WTC11 (cell line): ENCODE measurements around the gene PC. TPM values are rescaled to one million over a fixed set of nuclear protein-coding genes. Genes with fewer than 3 reads are reported as not detected.

Source experiments
- ATAC-seq: fragments of 200-7000 bp; cut with Tn5 transposase; 2 replicates; pipeline ENCODE4 v1.10.0; 2021; ENCODE audit warnings: mild to moderate bottlenecking, moderate library complexity
- CTCF ChIA-PET: fragments of 300-600 bp; sonication (Branson Sonifier 250); formaldehyde crosslinking; loops from one replicate; lab custom pipeline; 2021; ENCODE audit warnings: antibody characterized with exemption; lab: Charles Lee
- POLR2A ChIA-PET: fragments of 350-600 bp; sonication (Branson Sonifier 250); formaldehyde crosslinking; loops from one replicate; lab custom pipeline; 2021; ENCODE audit warnings: antibody characterized with exemption; lab: Charles Lee
- DNase-seq: peaks from one replicate; pipeline ENCODE4 v3.0.0; 2021; ENCODE audit warnings: low spot score
- H3K27ac Mint-ChIP-seq: 2 replicates; pipeline ENCODE4 v1.8.0; 2021; ENCODE audit warnings: mixed read lengths
- H3K27me3 Mint-ChIP-seq: 2 replicates; pipeline ENCODE4 v1.8.0; 2021; ENCODE audit warnings: low read depth, mild to moderate bottlenecking, moderate library complexity, mixed read lengths
- H3K36me3 Mint-ChIP-seq: 2 replicates; pipeline ENCODE4 v1.8.0; 2021; ENCODE audit warnings: mixed read lengths
- H3K4me1 Mint-ChIP-seq: 2 replicates; pipeline ENCODE4 v1.8.0; 2022; ENCODE audit warnings: mixed read lengths
- H3K4me3 Mint-ChIP-seq: 2 replicates; pipeline ENCODE4 v1.8.0; 2021; ENCODE audit warnings: mild to moderate bottlenecking, moderate library complexity, mixed read lengths
- H3K9me3 Mint-ChIP-seq: 2 replicates; pipeline ENCODE4 v1.8.0; 2021; ENCODE audit warnings: mixed read lengths
- AFF4 ChIP-seq: sonication (generic); formaldehyde crosslinking; IDR thresholded peaks from 2 replicates; pipeline ENCODE4 v1.8.1; 2023; ENCODE audit warnings: mild to moderate bottlenecking, missing genetic modification reagents, borderline replicate concordance
- E2F1 ChIP-seq: sonication (generic); formaldehyde crosslinking; IDR thresholded peaks from 2 replicates; pipeline ENCODE4 v1.8.0; 2022; ENCODE audit warnings: mild to moderate bottlenecking, missing genetic modification reagents
- EMX1 ChIP-seq: fragments of 250-450 bp; sonication (Bioruptor Pico); IDR thresholded peaks from 2 replicates; pipeline ENCODE4 v1.8.0; 2021; ENCODE audit warnings: mild to moderate bottlenecking
- FOXJ3 ChIP-seq: sonication (generic); formaldehyde crosslinking; IDR thresholded peaks from 2 replicates; pipeline ENCODE4 v1.9.0; 2021; ENCODE audit warnings: missing genetic modification reagents, mild to moderate bottlenecking, borderline replicate concordance
- GTF2I ChIP-seq: fragments of 250-450 bp; sonication (Bioruptor Pico); conservative IDR thresholded peaks from 2 replicates; pipeline ENCODE4 v1.4.0; 2021; ENCODE audit warnings: mild to moderate bottlenecking
- IRF1 ChIP-seq: sonication (generic); formaldehyde crosslinking; IDR thresholded peaks from 2 replicates; pipeline ENCODE4 v1.8.0; 2023; ENCODE audit warnings: missing genetic modification reagents
- JUN ChIP-seq: sonication (generic); formaldehyde crosslinking; IDR thresholded peaks from 2 replicates; pipeline ENCODE4 v1.8.0; 2023; ENCODE audit warnings: mild to moderate bottlenecking, missing genetic modification reagents
- MAX ChIP-seq: sonication (generic); formaldehyde crosslinking; IDR thresholded peaks from 2 replicates; pipeline ENCODE4 v1.8.0; 2022; ENCODE audit warnings: mild to moderate bottlenecking, missing genetic modification reagents
- NFE2L1 ChIP-seq: sonication (generic); formaldehyde crosslinking; IDR thresholded peaks from 2 replicates; pipeline ENCODE4 v1.8.1; 2023; ENCODE audit warnings: missing genetic modification reagents
- NR2C2 ChIP-seq: sonication (generic); formaldehyde crosslinking; IDR thresholded peaks from 2 replicates; pipeline ENCODE4 v1.8.0; 2022; ENCODE audit warnings: mild to moderate bottlenecking, missing genetic modification reagents
- ZMAT4 ChIP-seq: fragments of 250-450 bp; sonication (Bioruptor Pico); IDR thresholded peaks from 2 replicates; pipeline ENCODE4 v1.9.0; 2021; ENCODE audit warnings: mild to moderate bottlenecking
- ZNF317 ChIP-seq: sonication (generic); formaldehyde crosslinking; IDR thresholded peaks from 2 replicates; pipeline ENCODE4 v1.8.1; 2023; ENCODE audit warnings: low read depth, mild to moderate bottlenecking, moderate library complexity, missing genetic modification reagents, borderline replicate concordance
- total RNA-seq: library from RNA; stranded (reverse); gene quantifications from 3 replicates; pipeline ENCODE4 v1.2.3, GENCODE V29; 2021
- TF ChIP-seq, protein P1 (sequence below): fragments of 250-450 bp; sonication (Bioruptor Pico); conservative IDR thresholded peaks from 2 replicates; pipeline ENCODE4 v1.9.0; 2021; ENCODE audit warnings: mild to moderate bottlenecking
- TF ChIP-seq, protein P2 (sequence below): sonication (generic); formaldehyde crosslinking; conservative IDR thresholded peaks from 2 replicates; pipeline ENCODE4 v1.8.1; 2022; ENCODE audit warnings: mild to moderate bottlenecking, missing genetic modification reagents
- TF ChIP-seq, protein P3 (sequence below): sonication (generic); formaldehyde crosslinking; IDR thresholded peaks from 2 replicates; pipeline ENCODE4 v1.8.1; 2023; ENCODE audit warnings: mild to moderate bottlenecking, moderate library complexity, missing genetic modification reagents

The PC gene
- total RNA-seq, 1 experiment from 2014 or later: 27.2 TPM

- TF ChIP-seq, protein P1, sequence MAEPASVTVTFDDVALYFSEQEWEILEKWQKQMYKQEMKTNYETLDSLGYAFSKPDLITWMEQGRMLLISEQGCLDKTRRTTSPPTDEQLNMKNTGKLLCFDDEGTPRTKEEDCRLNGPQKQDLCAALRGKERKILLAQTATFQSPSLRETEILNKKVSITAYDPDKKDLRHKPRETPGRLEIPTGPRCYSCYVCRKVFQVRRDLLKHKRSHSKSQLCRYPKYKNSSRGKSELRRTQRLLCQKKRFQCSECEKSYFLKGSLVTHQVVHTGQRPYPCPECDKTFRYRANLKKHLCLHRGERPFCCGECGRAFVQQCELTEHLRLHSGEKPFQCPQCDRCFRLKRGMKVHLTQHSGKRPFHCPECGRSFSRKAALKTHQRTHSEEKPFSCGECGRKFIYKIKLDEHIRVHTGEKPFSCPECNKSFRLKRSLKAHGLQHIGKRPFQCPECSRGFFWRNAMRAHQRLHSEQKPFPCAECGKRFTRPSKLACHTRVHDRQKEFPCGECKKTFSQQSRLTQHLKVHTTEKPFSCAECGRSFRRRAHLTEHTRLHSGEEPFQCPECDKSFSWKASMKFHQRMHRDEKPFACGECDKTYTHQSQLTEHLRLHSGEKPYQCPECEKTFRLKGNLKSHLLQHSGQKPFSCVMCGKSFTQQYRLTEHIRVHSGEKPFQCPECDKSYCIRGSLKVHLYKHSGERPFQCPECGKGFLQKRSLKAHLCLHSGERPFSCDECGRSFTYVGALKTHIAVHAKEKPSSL (CRISPR knock-in tag): no peak
- TF ChIP-seq IRF1 (CRISPR knock-in tag) (no peak), NFE2L1 (CRISPR knock-in tag) (no peak)
These were observed 20.0 kb upstream of the PC start (continued) for GRCh38 chr11:66978229-66978628.

DNA sequence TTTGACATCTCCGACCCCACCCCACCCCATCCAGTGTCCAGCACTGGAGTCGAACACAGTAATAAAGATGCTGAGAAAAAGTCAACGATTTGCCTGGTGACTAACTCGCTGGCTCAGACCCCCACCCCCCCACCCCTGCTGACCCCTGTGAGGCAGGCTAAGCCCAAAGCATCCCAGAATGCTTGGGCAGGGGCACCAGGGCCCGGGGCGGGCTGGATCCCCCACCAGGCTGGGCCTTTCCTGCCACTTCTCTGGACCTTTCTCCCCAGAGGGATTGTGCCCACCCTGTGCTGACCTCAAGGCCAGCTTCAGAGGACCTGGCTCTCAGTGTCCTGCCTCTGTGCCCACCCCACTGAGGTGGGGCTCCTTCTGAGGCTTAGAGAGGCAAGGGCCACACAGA lies 18.7 kb upstream of the PC start:
- DNase-seq: no peak
- Mint-ChIP-seq H3K4me1 (peaks cover 11% of the 10 kb centered on the region), H3K4me3 (no peak overlapping the region), H3K9me3 (peaks cover 8% of the 10 kb centered on the region), H3K27me3 (no peaks in the 10 kb centered on the region), H3K27ac (no peak overlapping the region), H3K36me3 (no peaks in the 10 kb centered on the region)
- no peak for ATAC-seq
- ChIA-PET POLR2A (no interaction called here), CTCF (interaction anchor here (0.8 to 4.8 kb wide), 9 partner anchors 19 to 124 kb away, joined by 3 to 29 read pairs (median 13); partner anchors contain the start of genes PC and SYT12)
- TF ChIP-seq NFE2L1 (CRISPR knock-in tag): no peak
- TF ChIP-seq JUN (CRISPR knock-in tag): no peak

DNA sequence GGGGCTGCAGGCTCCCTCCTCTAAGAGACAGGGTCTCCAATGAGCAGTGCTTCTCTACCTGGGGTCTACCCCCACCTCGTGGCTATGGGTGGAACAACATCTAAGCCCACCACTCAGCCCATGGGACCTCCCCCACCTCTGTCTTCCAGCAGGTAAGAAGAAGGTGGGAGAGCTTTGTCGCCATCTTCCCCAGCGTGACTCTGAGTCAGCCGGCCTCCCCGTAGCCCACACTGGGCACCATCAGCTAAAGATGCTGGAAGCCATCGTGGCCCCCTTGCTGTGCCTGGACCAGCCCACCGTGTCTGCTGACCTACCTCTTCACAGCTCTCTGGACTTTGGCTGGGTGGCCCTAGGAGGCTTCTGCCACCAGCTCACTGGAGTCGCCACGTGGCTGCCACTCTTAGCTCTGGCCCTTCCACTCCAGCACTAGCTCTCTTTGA lies 17.9 kb upstream of the PC start:
- H3K9me3 Mint-ChIP-seq: peaks cover 8% of the 10 kb centered on the region
- POLR2A ChIA-PET: interaction anchor here (2.8 kb wide), 1 partner anchor 17 kb away, joined by 9 read pairs; the partner anchor contains the start of gene PC
- H3K4me1 Mint-ChIP-seq: peaks cover 11% of the 10 kb centered on the region
- CTCF ChIA-PET: interaction anchor here (0.5 to 4.8 kb wide), 52 partner anchors 10 to 1206 kb away, joined by 3 to 30 read pairs (median 4); partner anchors contain the start of genes PC, PELI3, RBM4 and RCE1
- no peaks in the 10 kb centered on the region for H3K27me3 Mint-ChIP-seq
- no peak overlapping the region for H3K4me3 Mint-ChIP-seq
- peak; percentile 92 for ATAC-seq
- no peaks in the 10 kb centered on the region for H3K36me3 Mint-ChIP-seq
- no peak overlapping the region for H3K27ac Mint-ChIP-seq
- DNase-seq: peak; percentile 89
- TF ChIP-seq ZNF317 (CRISPR knock-in tag) (no peak), AFF4 (CRISPR knock-in tag) (no peak), NR2C2 (no peak), GTF2I (no peak), E2F1 (CRISPR knock-in tag) (no peak), MAX (CRISPR knock-in tag) (peak; percentile 48; the same call in 1 of the 2 replicates), FOXJ3 (no peak), EMX1 (CRISPR knock-in tag) (no peak), IRF1 (CRISPR knock-in tag) (no peak), ZMAT4 (CRISPR knock-in tag) (no peak)
- TF ChIP-seq, protein P1 (CRISPR knock-in tag): no peak
- TF ChIP-seq, protein P2, sequence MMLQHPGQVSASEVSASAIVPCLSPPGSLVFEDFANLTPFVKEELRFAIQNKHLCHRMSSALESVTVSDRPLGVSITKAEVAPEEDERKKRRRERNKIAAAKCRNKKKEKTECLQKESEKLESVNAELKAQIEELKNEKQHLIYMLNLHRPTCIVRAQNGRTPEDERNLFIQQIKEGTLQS (CRISPR knock-in tag): no peak
- TF ChIP-seq, protein P3, sequence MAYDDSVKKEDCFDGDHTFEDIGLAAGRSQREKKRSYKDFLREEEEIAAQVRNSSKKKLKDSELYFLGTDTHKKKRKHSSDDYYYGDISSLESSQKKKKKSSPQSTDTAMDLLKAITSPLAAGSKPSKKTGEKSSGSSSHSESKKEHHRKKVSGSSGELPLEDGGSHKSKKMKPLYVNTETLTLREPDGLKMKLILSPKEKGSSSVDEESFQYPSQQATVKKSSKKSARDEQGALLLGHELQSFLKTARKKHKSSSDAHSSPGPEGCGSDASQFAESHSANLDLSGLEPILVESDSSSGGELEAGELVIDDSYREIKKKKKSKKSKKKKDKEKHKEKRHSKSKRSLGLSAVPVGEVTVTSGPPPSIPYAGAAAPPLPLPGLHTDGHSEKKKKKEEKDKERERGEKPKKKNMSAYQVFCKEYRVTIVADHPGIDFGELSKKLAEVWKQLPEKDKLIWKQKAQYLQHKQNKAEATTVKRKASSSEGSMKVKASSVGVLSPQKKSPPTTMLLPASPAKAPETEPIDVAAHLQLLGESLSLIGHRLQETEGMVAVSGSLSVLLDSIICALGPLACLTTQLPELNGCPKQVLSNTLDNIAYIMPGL (CRISPR knock-in tag): 0 out of 2 replicates have a peak, but pooled peaks have one; percentile 25
